Liver (tissue), 9 donors: ENCODE results near the gene IGSF3. TPM values are rescaled to one million over a fixed set of nuclear protein-coding genes. Genes with fewer than 3 reads are reported as not detected.

ENCODE experiments used
- DNase-seq: peaks from one replicate; pipeline ENCODE4 v3.0.0-alpha.2; 2017; ENCODE audit warnings: low spot score
- H3K27ac ChIP-seq, 2 donors: one replicate each; pipeline ENCODE4 v1.7.0; 2013; ENCODE audit warnings: inconsistent platforms in 2 of 2, low read length in 2 of 2, control low read depth in 1 of 2, low read depth in 1 of 2, mild to moderate bottlenecking in 1 of 2
- H3K27me3 ChIP-seq, 4 donors: one replicate each; pipeline versions ENCODE4 v1.6.1 to v1.7.0; 2013; ENCODE audit warnings: low read length in 3 of 4, inconsistent platforms in 1 of 4, mild to moderate bottlenecking in 1 of 4, moderate library complexity in 1 of 4; ENCODE audit not compliant: control insufficient read depth in 4 of 4, insufficient read depth in 4 of 4
- H3K36me3 ChIP-seq, 4 donors: one replicate each; pipeline versions ENCODE4 v1.6.1 to v1.7.0; 2013; ENCODE audit warnings: low read length in 3 of 4, mild to moderate bottlenecking in 3 of 4, low read depth in 1 of 4, moderate library complexity in 1 of 4; ENCODE audit not compliant: control insufficient read depth in 4 of 4, insufficient read depth in 3 of 4
- H3K4me1 ChIP-seq, 4 donors: one replicate each; pipeline versions ENCODE4 v1.6.1 to v1.7.0; 2013; ENCODE audit warnings: low read length in 3 of 4, mild to moderate bottlenecking in 3 of 4, moderate library complexity in 1 of 4; ENCODE audit not compliant: control insufficient read depth in 4 of 4, insufficient read depth in 4 of 4
- H3K4me3 ChIP-seq, 3 donors: one replicate each; pipeline versions ENCODE4 v1.6.1 to v1.7.0; 2013; ENCODE audit warnings: low read length in 3 of 3, control low read depth in 1 of 3, low read depth in 1 of 3, mild to moderate bottlenecking in 1 of 3
- H3K9ac ChIP-seq, 2 donors: one replicate each; pipeline ENCODE4 v1.7.0; 2013; ENCODE audit warnings: low read length in 2 of 2, mild to moderate bottlenecking in 2 of 2, moderate library complexity in 2 of 2, control low read depth in 1 of 2, low read depth in 1 of 2
- H3K9me3 ChIP-seq, 4 donors: one replicate each; pipeline versions ENCODE4 v1.6.1 to v1.7.0; 2013; ENCODE audit warnings: low read length in 3 of 4; ENCODE audit not compliant: control insufficient read depth in 4 of 4
- FOXA1 ChIP-seq: IDR thresholded peaks from 2 replicates; pipeline ENCODE4 v1.6.1; 2016; ENCODE audit warnings: antibody characterized with exemption
- FOXA2 ChIP-seq: IDR thresholded peaks from 2 replicates; pipeline ENCODE4 v1.6.1; 2016; ENCODE audit warnings: antibody characterized with exemption
- GABPA ChIP-seq, 2 donors: IDR thresholded peaks in 1 of 2; conservative IDR thresholded peaks in 1 of 2; 2 replicates each; pipeline ENCODE4 v1.6.1; 2016; ENCODE audit warnings: antibody characterized with exemption in 2 of 2, mild to moderate bottlenecking in 1 of 2, moderate library complexity in 1 of 2
- HNF4A ChIP-seq, 2 donors: conservative IDR thresholded peaks; 2 replicates each; pipeline ENCODE4 v1.6.1; 2016; ENCODE audit warnings: antibody characterized with exemption in 2 of 2, mild to moderate bottlenecking in 2 of 2
- HNF4G ChIP-seq: IDR thresholded peaks from 2 replicates; pipeline ENCODE4 v1.6.1; 2016; ENCODE audit warnings: antibody characterized with exemption
- JUND ChIP-seq, 2 donors: IDR thresholded peaks; 2 replicates each; pipeline ENCODE4 v1.6.1; 2016; ENCODE audit warnings: antibody characterized with exemption in 2 of 2
- MAX ChIP-seq: IDR thresholded peaks from 2 replicates; pipeline ENCODE4 v1.6.1; 2016; ENCODE audit warnings: antibody characterized with exemption
- RAD21 ChIP-seq, 2 donors: IDR thresholded peaks; 2 replicates each; pipeline ENCODE4 v1.6.1; 2016; ENCODE audit warnings: antibody characterized with exemption in 2 of 2, mild to moderate bottlenecking in 2 of 2
- RXRA ChIP-seq, 2 donors: IDR thresholded peaks; 2 replicates each; pipeline ENCODE4 v1.6.1; 2017 to 2018; ENCODE audit warnings: antibody characterized with exemption in 2 of 2, mild to moderate bottlenecking in 1 of 2
- SP1 ChIP-seq: IDR thresholded peaks from 2 replicates; pipeline ENCODE4 v1.6.1; 2018; ENCODE audit warnings: antibody characterized with exemption, mild to moderate bottlenecking
- TAF1 ChIP-seq: conservative IDR thresholded peaks from 2 replicates; pipeline ENCODE4 v1.6.1; 2016; ENCODE audit warnings: antibody characterized with exemption, mild to moderate bottlenecking
- YY1 ChIP-seq: IDR thresholded peaks from 2 replicates; pipeline ENCODE4 v1.6.1; 2016; ENCODE audit warnings: antibody characterized with exemption, mild to moderate bottlenecking
- WGBS: extraction: QIAGEN DNeasy Blood & Tissue Kit; methylation state at CpG from one replicate; pipeline ENCODE4 v1.1.7; 2013; 5-methylcytosine and 5-hydroxymethylcytosine counted together
- polyA plus RNA-seq, 2 donors: library from polyadenylated mRNA; stranded (reverse) in 1 of 2; unstranded in 1 of 2; fragments of 200-250 nt in 1 of 2; fragments of >200 nt in 1 of 2; fragmentation: Nextera tagmentation in 1 of 2; extraction: Ambion mirVana in 1 of 2; gene quantifications; one replicate each; pipeline versions ENCODE4 v1.2.1 to v1.2.3, GENCODE V29; 2013 to 2015
- total RNA-seq, 2 donors: library from RNA; depleted of rRNA; stranded (reverse); fragments of >200 nt; gene quantifications; one replicate each; pipeline ENCODE4 v1.2.3, GENCODE V29; 2014
- TF ChIP-seq, protein P1 (sequence below): IDR thresholded peaks from 2 replicates; pipeline ENCODE4 v1.6.1; 2016; ENCODE audit warnings: antibody characterized with exemption
- TF ChIP-seq, protein P2 (sequence below): fragments of 150-350 bp; IDR thresholded peaks from 2 replicates; pipeline ENCODE4 v1.5.1; 2017; ENCODE audit warnings: improper control_type of control experiment, low read depth, low read length; ENCODE audit not compliant: missing input control
- TF ChIP-seq, protein P3 (sequence below): IDR thresholded peaks from 2 replicates; pipeline ENCODE4 v1.6.1; 2016; ENCODE audit warnings: antibody characterized with exemption
- TF ChIP-seq, protein P4 (sequence below): IDR thresholded peaks from 2 replicates; pipeline ENCODE4 v1.6.1; 2016; ENCODE audit warnings: antibody characterized with exemption, mild to moderate bottlenecking
- donor health status: healthy.
- donor health status: healthy.
- donor health status: healthy.
- donor health status: healthy.
- donor health status: healthy.

IGSF3 gene
- total and polyA plus RNA-seq, 4 donors = 0.14 to 5.4 (median 0.68) TPM

- TF ChIP-seq, protein P1, sequence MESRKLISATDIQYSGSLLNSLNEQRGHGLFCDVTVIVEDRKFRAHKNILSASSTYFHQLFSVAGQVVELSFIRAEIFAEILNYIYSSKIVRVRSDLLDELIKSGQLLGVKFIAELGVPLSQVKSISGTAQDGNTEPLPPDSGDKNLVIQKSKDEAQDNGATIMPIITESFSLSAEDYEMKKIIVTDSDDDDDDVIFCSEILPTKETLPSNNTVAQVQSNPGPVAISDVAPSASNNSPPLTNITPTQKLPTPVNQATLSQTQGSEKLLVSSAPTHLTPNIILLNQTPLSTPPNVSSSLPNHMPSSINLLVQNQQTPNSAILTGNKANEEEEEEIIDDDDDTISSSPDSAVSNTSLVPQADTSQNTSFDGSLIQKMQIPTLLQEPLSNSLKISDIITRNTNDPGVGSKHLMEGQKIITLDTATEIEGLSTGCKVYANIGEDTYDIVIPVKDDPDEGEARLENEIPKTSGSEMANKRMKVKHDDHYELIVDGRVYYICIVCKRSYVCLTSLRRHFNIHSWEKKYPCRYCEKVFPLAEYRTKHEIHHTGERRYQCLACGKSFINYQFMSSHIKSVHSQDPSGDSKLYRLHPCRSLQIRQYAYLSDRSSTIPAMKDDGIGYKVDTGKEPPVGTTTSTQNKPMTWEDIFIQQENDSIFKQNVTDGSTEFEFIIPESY = no peak
- TF ChIP-seq HNF4G = no peak
Measured at GRCh38 chr1:116537040-116537831, 130.3 kb downstream of the IGSF3 start (continued).

DNA sequence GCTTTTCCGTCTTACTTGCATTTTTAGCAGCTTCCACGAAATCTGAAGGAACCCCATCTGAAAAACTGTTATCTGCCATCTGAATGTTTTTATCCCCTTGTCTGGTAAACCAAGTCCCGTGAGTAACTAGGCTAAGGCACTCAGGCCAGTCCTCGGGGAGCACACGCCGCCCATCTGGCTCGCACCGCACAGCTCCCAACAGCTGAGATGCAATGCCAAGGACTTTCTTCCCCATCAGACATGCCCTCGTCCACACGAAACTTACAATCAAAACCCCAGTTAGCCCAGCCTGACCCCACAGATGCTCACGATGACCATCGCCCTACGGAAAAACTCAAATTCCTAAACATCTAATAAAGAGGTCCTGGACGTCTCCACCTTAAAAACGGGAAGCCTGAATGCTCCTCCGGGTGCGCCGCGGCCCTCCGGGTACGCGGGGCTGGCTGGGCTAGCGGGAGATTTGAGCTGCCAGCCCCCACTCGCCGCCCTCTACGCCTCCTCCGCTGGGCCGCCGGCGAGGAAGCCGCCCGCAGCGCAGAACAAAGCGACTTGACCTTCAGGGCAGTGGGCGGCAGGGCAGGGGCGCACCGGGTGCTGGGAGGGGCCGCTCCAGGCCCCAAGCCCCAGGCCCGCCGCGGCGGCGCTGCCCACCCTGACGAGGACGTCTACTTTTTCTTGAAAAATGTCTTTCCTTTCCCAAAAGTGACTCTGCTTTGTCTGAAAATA, 133.4 kb downstream of the IGSF3 start:
- 91% methylated on average over 45 of the region's 45 CpGs for WGBS
- no peak overlapping the region for H3K4me3 ChIP-seq
- no peaks in the 10 kb centered on the region for H3K4me1 ChIP-seq
- no peaks in the 10 kb centered on the region for H3K27me3 ChIP-seq
- no peaks in the 10 kb centered on the region for H3K9me3 ChIP-seq
- H3K27ac ChIP-seq = no peak overlapping the region
- peaks cover 1 to 8% (median 3%) of the 10 kb centered on the region in 4 donors for H3K36me3 ChIP-seq
- DNase-seq = no peak
- TF ChIP-seq TAF1 = no peak
- TF ChIP-seq, protein P2, sequence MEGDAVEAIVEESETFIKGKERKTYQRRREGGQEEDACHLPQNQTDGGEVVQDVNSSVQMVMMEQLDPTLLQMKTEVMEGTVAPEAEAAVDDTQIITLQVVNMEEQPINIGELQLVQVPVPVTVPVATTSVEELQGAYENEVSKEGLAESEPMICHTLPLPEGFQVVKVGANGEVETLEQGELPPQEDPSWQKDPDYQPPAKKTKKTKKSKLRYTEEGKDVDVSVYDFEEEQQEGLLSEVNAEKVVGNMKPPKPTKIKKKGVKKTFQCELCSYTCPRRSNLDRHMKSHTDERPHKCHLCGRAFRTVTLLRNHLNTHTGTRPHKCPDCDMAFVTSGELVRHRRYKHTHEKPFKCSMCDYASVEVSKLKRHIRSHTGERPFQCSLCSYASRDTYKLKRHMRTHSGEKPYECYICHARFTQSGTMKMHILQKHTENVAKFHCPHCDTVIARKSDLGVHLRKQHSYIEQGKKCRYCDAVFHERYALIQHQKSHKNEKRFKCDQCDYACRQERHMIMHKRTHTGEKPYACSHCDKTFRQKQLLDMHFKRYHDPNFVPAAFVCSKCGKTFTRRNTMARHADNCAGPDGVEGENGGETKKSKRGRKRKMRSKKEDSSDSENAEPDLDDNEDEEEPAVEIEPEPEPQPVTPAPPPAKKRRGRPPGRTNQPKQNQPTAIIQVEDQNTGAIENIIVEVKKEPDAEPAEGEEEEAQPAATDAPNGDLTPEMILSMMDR = no peak
- no peak for TF ChIP-seq FOXA1
- no peak for TF ChIP-seq MAX
- no peak for TF ChIP-seq SP1
- TF ChIP-seq JUND (IDR thresholded peaks at IDR 0.05) = no peak
- TF ChIP-seq HNF4A (conservative IDR thresholded peaks at IDR 0.05) = no peak
- no peak for TF ChIP-seq GABPA (IDR thresholded peaks at IDR 0.05 in 1 of 2, conservative IDR thresholded peaks at IDR 0.05 in 1 of 2)
- TF ChIP-seq, protein P3, sequence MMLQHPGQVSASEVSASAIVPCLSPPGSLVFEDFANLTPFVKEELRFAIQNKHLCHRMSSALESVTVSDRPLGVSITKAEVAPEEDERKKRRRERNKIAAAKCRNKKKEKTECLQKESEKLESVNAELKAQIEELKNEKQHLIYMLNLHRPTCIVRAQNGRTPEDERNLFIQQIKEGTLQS = no peak
- TF ChIP-seq RXRA (IDR thresholded peaks at IDR 0.05) = no peak
- no peak for TF ChIP-seq FOXA2
- TF ChIP-seq YY1 = no peak
- TF ChIP-seq RAD21 (IDR thresholded peaks at IDR 0.05) = no peak
- TF ChIP-seq, protein P4, sequence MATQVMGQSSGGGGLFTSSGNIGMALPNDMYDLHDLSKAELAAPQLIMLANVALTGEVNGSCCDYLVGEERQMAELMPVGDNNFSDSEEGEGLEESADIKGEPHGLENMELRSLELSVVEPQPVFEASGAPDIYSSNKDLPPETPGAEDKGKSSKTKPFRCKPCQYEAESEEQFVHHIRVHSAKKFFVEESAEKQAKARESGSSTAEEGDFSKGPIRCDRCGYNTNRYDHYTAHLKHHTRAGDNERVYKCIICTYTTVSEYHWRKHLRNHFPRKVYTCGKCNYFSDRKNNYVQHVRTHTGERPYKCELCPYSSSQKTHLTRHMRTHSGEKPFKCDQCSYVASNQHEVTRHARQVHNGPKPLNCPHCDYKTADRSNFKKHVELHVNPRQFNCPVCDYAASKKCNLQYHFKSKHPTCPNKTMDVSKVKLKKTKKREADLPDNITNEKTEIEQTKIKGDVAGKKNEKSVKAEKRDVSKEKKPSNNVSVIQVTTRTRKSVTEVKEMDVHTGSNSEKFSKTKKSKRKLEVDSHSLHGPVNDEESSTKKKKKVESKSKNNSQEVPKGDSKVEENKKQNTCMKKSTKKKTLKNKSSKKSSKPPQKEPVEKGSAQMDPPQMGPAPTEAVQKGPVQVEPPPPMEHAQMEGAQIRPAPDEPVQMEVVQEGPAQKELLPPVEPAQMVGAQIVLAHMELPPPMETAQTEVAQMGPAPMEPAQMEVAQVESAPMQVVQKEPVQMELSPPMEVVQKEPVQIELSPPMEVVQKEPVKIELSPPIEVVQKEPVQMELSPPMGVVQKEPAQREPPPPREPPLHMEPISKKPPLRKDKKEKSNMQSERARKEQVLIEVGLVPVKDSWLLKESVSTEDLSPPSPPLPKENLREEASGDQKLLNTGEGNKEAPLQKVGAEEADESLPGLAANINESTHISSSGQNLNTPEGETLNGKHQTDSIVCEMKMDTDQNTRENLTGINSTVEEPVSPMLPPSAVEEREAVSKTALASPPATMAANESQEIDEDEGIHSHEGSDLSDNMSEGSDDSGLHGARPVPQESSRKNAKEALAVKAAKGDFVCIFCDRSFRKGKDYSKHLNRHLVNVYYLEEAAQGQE = no peak
- no peak for TF ChIP-seq HNF4G
- no peak overlapping the region for H3K9ac ChIP-seq
